Mesendoderm (in vitro differentiated cells): ENCODE data around the gene HLA-F.

ENCODE experiments used
- DNase-seq: peaks from one replicate; pipeline ENCODE4 v3.0.0; 2013
- H2AK5ac ChIP-seq: 2 replicates; pipeline ENCODE4 v1.6.1; 2013; ENCODE audit warnings: low read length, inconsistent platforms
- H2BK120ac ChIP-seq: 2 replicates; pipeline ENCODE4 v1.6.1; 2013; ENCODE audit warnings: low read depth, mild to moderate bottlenecking, low read length, moderate library complexity, mixed read lengths
- H2BK15ac ChIP-seq: replicated peaks from 2 replicates; pipeline ENCODE4 v1.6.1; 2013; ENCODE audit warnings: low read depth, mild to moderate bottlenecking, moderate library complexity
- H2BK5ac ChIP-seq: 2 replicates; pipeline ENCODE4 v1.6.1; 2013; ENCODE audit warnings: low read length, inconsistent platforms
- H3K18ac ChIP-seq: 2 replicates; pipeline ENCODE4 v1.6.1; 2013; ENCODE audit warnings: mild to moderate bottlenecking, low read length, mixed read lengths
- H3K23ac ChIP-seq: one replicate; pipeline ENCODE4 v1.6.1; 2013; ENCODE audit warnings: low read length
- H3K27ac ChIP-seq: 2 replicates; pipeline ENCODE4 v1.5.1; 2013; ENCODE audit warnings: low read depth, mild to moderate bottlenecking, inconsistent platforms, low read length, moderate library complexity
- H3K27me3 ChIP-seq: 2 replicates; pipeline ENCODE4 v1.6.1; 2013; ENCODE audit warnings: low read length, control low read depth, mild to moderate bottlenecking, inconsistent platforms; ENCODE audit not compliant: insufficient read depth, poor library complexity
- H3K36me3 ChIP-seq: 2 replicates; pipeline ENCODE4 v1.6.1; 2013; ENCODE audit warnings: low read length, inconsistent platforms; ENCODE audit not compliant: control insufficient read depth, insufficient read depth
- H3K4ac ChIP-seq: one replicate; pipeline ENCODE4 v1.6.1; 2013; ENCODE audit warnings: low read depth, mild to moderate bottlenecking, low read length, moderate library complexity
- H3K4me1 ChIP-seq: 2 replicates; pipeline ENCODE4 v1.6.1; 2013; ENCODE audit warnings: low read depth, low read length, inconsistent platforms; ENCODE audit not compliant: control insufficient read depth
- H3K4me2 ChIP-seq: 2 replicates; pipeline ENCODE4 v1.6.1; 2013; ENCODE audit warnings: low read length
- H3K4me3 ChIP-seq: 2 replicates; pipeline ENCODE4 v1.5.1; 2013; ENCODE audit warnings: mild to moderate bottlenecking, low read length
- H3K56ac ChIP-seq: one replicate; pipeline ENCODE4 v1.6.1; 2013; ENCODE audit warnings: low read length
- H3K79me1 ChIP-seq: 2 replicates; pipeline ENCODE4 v1.6.1; 2013; ENCODE audit warnings: low read length, inconsistent platforms
- H3K79me2 ChIP-seq: 2 replicates; pipeline ENCODE4 v1.6.1; 2013; ENCODE audit warnings: mild to moderate bottlenecking, low read length; ENCODE audit not compliant: control insufficient read depth, insufficient read depth
- H3K9ac ChIP-seq: 2 replicates; pipeline ENCODE4 v1.6.1; 2013; ENCODE audit warnings: low read length, inconsistent platforms
- H4K5ac ChIP-seq: one replicate; pipeline ENCODE4 v1.6.1; 2013; ENCODE audit warnings: low read length
- H4K8ac ChIP-seq: one replicate; pipeline ENCODE4 v1.6.1; 2013; ENCODE audit warnings: low read depth, mild to moderate bottlenecking, control low read depth, low read length, moderate library complexity
- WGBS: extraction: QIAGEN DNeasy Blood & Tissue Kit; methylation state at CpG from one replicate; pipeline ENCODE4 v1.1.7; 2013; ENCODE audit warnings: low lambda C conversion rate, missing lambda C conversion rate; ENCODE audit not compliant: insufficient coverage; ENCODE audit errors: extremely low coverage; 5-methylcytosine and 5-hydroxymethylcytosine counted together

Gene HLA-F

DNA sequence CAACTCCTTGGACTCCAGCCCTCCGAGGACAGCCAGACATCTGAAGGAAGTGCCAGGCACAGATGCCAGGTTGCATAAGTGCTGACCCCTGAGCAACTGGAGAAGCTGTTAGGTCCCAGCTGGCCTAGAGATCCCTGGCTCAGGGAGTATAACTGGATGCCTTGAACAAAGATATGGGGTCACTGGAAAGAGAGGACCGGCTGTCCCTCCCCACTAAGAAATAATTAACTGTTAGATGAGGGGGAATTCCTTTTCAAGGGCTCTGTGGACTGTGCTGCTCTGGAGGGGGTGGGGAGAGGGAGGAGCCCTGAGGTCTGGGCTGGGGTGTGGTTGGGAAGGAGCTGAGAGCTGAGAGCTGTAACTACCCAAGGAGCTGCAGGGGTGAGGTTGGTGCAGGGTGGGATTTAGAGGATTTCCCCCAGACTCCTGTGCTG is 39.6 kb downstream of the HLA-F start:
- H3K27ac ChIP-seq = no peak overlapping the region
- H3K4me3 ChIP-seq = no peak overlapping the region
- no peak overlapping the region for H2BK120ac ChIP-seq
- H3K4me1 ChIP-seq = peaks cover 5% of the 10 kb centered on the region
- WGBS = no CpG with 5 or more reads among the region's 2 CpGs
- H3K9ac ChIP-seq = no peak overlapping the region
- no peak overlapping the region for H3K18ac ChIP-seq
- no peak overlapping the region for H2BK5ac ChIP-seq
- no peaks in the 10 kb centered on the region for H3K27me3 ChIP-seq
- no peak overlapping the region for H3K4ac ChIP-seq
- H2BK15ac ChIP-seq = no peak overlapping the region
- H2AK5ac ChIP-seq = no peak overlapping the region
- no peaks in the 10 kb centered on the region for H3K79me2 ChIP-seq
- no peak overlapping the region for H3K56ac ChIP-seq
- H4K5ac ChIP-seq = no peak overlapping the region
- no peak overlapping the region for H3K4me2 ChIP-seq
- H3K23ac ChIP-seq = no peak overlapping the region
- H4K8ac ChIP-seq = no peak overlapping the region
- no peaks in the 10 kb centered on the region for H3K79me1 ChIP-seq
- DNase-seq = no peak
- no peaks in the 10 kb centered on the region for H3K36me3 ChIP-seq

DNA sequence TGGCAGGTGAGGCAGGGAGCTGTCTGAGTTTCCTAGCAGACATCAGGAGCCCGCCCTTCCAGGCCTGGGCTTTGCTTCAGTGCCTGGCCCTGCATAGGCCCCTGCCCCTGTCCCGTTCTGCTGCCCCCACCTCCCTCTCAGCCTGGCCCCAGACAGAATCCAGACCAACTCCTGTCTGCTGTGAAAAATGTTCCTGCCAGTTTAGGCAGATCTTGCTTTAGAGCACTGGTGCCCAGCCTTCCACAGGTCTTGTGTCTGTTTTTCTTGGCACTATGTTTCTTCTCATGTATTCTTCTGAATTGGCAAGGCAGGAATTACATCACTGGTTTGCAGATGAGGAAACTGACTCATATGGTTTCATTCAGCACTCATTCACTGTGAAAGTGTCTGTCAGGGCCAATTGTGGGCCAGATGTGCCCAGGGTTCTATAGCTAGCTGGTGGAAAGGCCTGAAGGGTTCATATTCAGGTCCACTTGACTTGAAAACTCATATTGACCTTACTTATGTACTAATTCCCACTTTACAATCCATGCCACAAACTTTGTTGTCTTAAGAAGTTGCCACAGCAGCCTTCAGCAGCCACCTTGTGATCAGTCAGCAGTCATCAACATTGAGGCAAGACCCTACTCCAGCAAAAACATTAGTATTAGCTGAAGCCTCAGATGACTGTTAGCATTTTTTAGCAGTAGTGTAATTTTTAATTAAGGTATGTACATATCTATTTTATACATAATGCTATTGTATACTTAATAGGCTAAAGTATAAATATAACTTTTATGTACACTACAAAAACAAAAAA is 40.5 kb downstream of the HLA-F start:
- no peak overlapping the region for H4K8ac ChIP-seq
- H3K4ac ChIP-seq = no peak overlapping the region
- no CpG with 5 or more reads among the region's 2 CpGs for WGBS

DNA sequence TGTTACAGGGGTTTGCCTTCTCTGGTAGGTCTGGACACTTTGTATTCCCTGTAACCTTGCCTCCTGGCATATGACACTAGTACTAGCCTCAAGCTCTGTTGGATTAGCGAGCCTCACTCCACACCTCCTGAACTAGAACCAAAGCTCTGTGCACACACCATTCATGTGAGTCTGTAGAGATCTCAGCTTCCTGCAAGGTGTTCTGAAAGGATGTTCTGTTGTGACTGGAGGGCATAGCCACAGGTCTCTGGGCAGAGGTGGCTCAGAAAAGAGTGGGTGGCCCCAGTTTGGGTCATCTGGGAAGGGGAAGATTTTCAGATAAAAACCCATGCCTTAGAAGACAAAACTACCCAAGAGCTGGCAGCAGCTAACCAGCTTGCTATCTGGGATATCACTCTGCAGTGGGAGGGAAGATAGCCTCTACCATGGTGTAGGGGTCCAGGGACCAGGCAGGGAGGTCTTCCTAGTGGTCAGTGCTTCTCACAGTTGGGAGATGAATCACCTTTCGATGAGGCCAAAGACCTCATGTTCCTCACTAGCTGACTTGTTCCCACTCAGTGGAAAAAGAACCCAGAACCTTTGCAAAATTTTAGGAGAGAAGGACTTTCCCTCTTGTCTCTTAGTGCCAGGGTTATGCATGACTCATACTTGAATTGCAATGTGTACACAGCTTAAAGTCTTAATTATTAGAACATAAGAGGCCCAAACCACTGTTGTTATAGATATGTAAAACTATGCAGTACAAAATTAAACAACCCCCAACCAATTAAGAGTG is 41.4 kb downstream of the HLA-F start:
- Histone ChIP-seq H3K4me1 (peaks cover 1% of the 10 kb centered on the region), H3K23ac (no peak overlapping the region), H3K4me3 (no peak overlapping the region), H2BK15ac (no peak overlapping the region), H2AK5ac (no peak overlapping the region), H2BK5ac (no peak overlapping the region), H2BK120ac (no peak overlapping the region), H3K4ac (no peak overlapping the region), H4K5ac (no peak overlapping the region), H3K79me1 (no peaks in the 10 kb centered on the region), H3K27me3 (no peaks in the 10 kb centered on the region), H3K56ac (no peak overlapping the region), H3K4me2 (no peak overlapping the region), H3K79me2 (no peaks in the 10 kb centered on the region), H3K18ac (no peak overlapping the region), H3K9ac (no peak overlapping the region), H3K36me3 (no peaks in the 10 kb centered on the region), H4K8ac (no peak overlapping the region), H3K27ac (no peak overlapping the region)
- no peak for DNase-seq
- no CpG with 5 or more reads among the region's 2 CpGs for WGBS

More for the DNA sequence above, 40.5 kb downstream of the HLA-F start:
- no peak for DNase-seq
- no peaks in the 10 kb centered on the region for H3K27me3 ChIP-seq
- H3K27ac ChIP-seq = no peak overlapping the region
- no peak overlapping the region for H3K56ac ChIP-seq
- no peak overlapping the region for H3K23ac ChIP-seq
- H4K5ac ChIP-seq = no peak overlapping the region
- no peak overlapping the region for H2BK5ac ChIP-seq
- no peaks in the 10 kb centered on the region for H3K79me1 ChIP-seq
- H2AK5ac ChIP-seq = no peak overlapping the region
- peaks cover 5% of the 10 kb centered on the region for H3K4me1 ChIP-seq
- H2BK120ac ChIP-seq = no peak overlapping the region
- no peak overlapping the region for H3K4me3 ChIP-seq
- no peak overlapping the region for H3K9ac ChIP-seq
- H3K18ac ChIP-seq = no peak overlapping the region
- no peaks in the 10 kb centered on the region for H3K79me2 ChIP-seq
- no peaks in the 10 kb centered on the region for H3K36me3 ChIP-seq
- H3K4me2 ChIP-seq = no peak overlapping the region
- no peak overlapping the region for H2BK15ac ChIP-seq

DNA sequence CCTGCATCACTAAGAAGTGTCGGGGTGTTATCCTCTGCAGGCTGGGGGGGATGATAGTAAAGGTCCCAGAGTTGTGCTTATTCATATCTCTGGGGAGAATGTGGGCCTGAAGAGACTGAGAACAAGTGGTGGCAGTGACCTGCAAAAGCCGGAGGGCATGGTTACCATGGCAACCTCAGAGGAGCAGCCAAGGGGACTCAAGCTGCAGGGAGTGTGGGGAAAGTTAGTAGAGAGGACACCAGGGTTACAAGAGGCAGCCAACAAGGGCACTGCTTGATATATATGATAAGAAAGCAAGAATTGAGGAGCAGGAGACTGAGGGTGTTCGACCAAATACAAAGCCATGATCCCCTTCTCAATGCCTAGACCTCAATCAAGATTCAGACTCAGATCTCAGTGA is 46.1 kb downstream of the HLA-F start:
- Histone ChIP-seq H3K4me1 (no peaks in the 10 kb centered on the region), H3K4me2 (no peak overlapping the region), H3K18ac (no peak overlapping the region), H3K27ac (no peak overlapping the region), H2BK5ac (no peak overlapping the region), H3K23ac (no peak overlapping the region), H4K5ac (no peak overlapping the region), H4K8ac (no peak overlapping the region), H3K4me3 (no peak overlapping the region), H3K36me3 (no peaks in the 10 kb centered on the region), H2AK5ac (no peak overlapping the region), H3K4ac (no peak overlapping the region), H2BK120ac (no peak overlapping the region), H3K27me3 (no peaks in the 10 kb centered on the region), H3K79me2 (no peaks in the 10 kb centered on the region), H3K56ac (no peak overlapping the region), H3K9ac (no peak overlapping the region), H3K79me1 (no peaks in the 10 kb centered on the region), H2BK15ac (no peak overlapping the region)
- DNase-seq = no peak
- WGBS = no CpG with 5 or more reads among the region's 3 CpGs

DNA sequence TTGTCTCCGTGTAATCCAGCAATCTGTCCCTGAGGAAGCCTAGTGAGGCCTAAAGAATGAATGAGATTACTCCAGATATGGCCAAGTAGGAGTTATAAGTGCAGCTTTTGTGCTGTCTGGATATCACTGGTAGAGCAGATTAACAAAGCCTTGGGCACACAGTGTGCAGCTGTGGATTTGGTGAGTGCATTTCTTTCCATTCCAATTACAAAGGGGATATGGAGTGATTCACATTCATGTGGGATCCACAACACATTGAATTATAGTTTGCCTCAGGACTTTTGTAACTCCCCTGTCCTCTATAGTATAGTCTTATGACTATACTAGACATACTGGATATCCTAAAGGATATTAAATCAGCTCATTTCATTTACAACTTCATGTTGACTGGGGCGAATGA is 47.1 kb downstream of the HLA-F start:
- Histone ChIP-seq H3K27me3 (no peaks in the 10 kb centered on the region), H3K56ac (no peak overlapping the region), H3K4me2 (no peak overlapping the region), H3K27ac (no peak overlapping the region), H4K5ac (no peak overlapping the region), H3K36me3 (no peaks in the 10 kb centered on the region), H3K4ac (no peak overlapping the region), H3K79me2 (no peaks in the 10 kb centered on the region), H4K8ac (no peak overlapping the region), H3K4me1 (no peaks in the 10 kb centered on the region), H3K23ac (no peak overlapping the region), H2BK15ac (no peak overlapping the region), H3K4me3 (no peak overlapping the region), H2AK5ac (no peak overlapping the region), H3K79me1 (no peaks in the 10 kb centered on the region), H3K9ac (no peak overlapping the region), H3K18ac (no peak overlapping the region), H2BK120ac (no peak overlapping the region), H2BK5ac (no peak overlapping the region)
- no CpG with 5 or more reads among the region's 2 CpGs for WGBS
- no peak for DNase-seq
